Right kidney (tissue), 1 donor: ENCODE results near the gene AFAP1L1.

Source experiments
- DNase-seq: peaks from one replicate; pipeline ENCODE4 v3.0.0-alpha.2; 2016

The AFAP1L1 gene

GRCh38 chr5:149345892-149346222 is 74.2 kb downstream of the AFAP1L1 start:
- no peak for DNase-seq

- no peak for DNase-seq
These were observed 76.9 kb downstream of the AFAP1L1 start for GRCh38 chr5:149348518-149348917.

GRCh38 chr5:149349382-149349781 is 77.7 kb downstream of the AFAP1L1 start:
- no peak for DNase-seq

- no peak for DNase-seq
These were observed 80.5 kb downstream of the AFAP1L1 start for GRCh38 chr5:149352169-149352568.

- DNase-seq = no peak
These were observed 82.3 kb downstream of the AFAP1L1 start for GRCh38 chr5:149353911-149354310.

GRCh38 chr5:149355688-149356087 is 84.0 kb downstream of the AFAP1L1 start:
- no peak for DNase-seq

GRCh38 chr5:149356391-149356790 is 84.7 kb downstream of the AFAP1L1 start:
- no peak for DNase-seq

- DNase-seq = peak; percentile 79
These were observed 86.0 kb downstream of the AFAP1L1 start, which contains the start of gene PCYOX1L for GRCh38 chr5:149357370-149358293. PCYOX1L (plus strand) TSS chr5:149358046; CDS start chr5:149358069, 23 bp downstream.

- no peak for DNase-seq
These were observed 86.6 kb downstream of the AFAP1L1 start for GRCh38 chr5:149358294-149358651.

GRCh38 chr5:149358868-149359495 is 87.3 kb downstream of the AFAP1L1 start:
- DNase-seq = no peak

- DNase-seq = no peak
These were observed 88.6 kb downstream of the AFAP1L1 start for GRCh38 chr5:149360272-149360671.

GRCh38 chr5:149362541-149362940 is 90.9 kb downstream of the AFAP1L1 start:
- DNase-seq = no peak

GRCh38 chr5:149363358-149363757 is 91.7 kb downstream of the AFAP1L1 start:
- DNase-seq = no peak

- no peak for DNase-seq
These were observed 92.3 kb downstream of the AFAP1L1 start for GRCh38 chr5:149363936-149364335.

- no peak for DNase-seq
These were observed 93.1 kb downstream of the AFAP1L1 start for GRCh38 chr5:149364719-149365118.

GRCh38 chr5:149365418-149365817 is 93.8 kb downstream of the AFAP1L1 start:
- DNase-seq = no peak

GRCh38 chr5:149366169-149366729 is 94.6 kb downstream of the AFAP1L1 start:
- DNase-seq = no peak

- DNase-seq = peak; percentile 48
These were observed 95.8 kb downstream of the AFAP1L1 start for GRCh38 chr5:149367249-149367971.

GRCh38 chr5:149367972-149368645 is 96.5 kb downstream of the AFAP1L1 start:
- no peak for DNase-seq

GRCh38 chr5:149370878-149371277 is 99.2 kb downstream of the AFAP1L1 start:
- DNase-seq = no peak

- no peak for DNase-seq
These were observed 99.8 kb downstream of the AFAP1L1 start for GRCh38 chr5:149371296-149371962.
